GM23338 (cell line): ENCODE results near the gene USP35.

ENCODE experiments used
- CTCF ChIP-seq, 2 experiments: fragments of 200-600 bp in 1 of 2; sonication (generic) in 1 of 2; conservative IDR thresholded peaks; 2 replicates each; pipeline versions ENCODE4 v1.5.1 to v1.6.1; 2016 to 2017; ENCODE audit warnings: antibody characterized with exemption in 2 of 2, low read depth in 2 of 2, mild to moderate bottlenecking in 2 of 2, moderate library complexity in 1 of 2
- EZH2 ChIP-seq: fragments of 200-600 bp; sonication (generic); IDR thresholded peaks from one replicate; pipeline ENCODE4 v1.8.0; 2017; ENCODE audit warnings: antibody characterized with exemption, mild to moderate bottlenecking, low read depth; ENCODE audit not compliant: unreplicated experiment
- EZH2phosphoT487 ChIP-seq: fragments of 200-600 bp; sonication (generic); IDR thresholded peaks from one replicate; pipeline ENCODE4 v1.8.1; 2018; ENCODE audit warnings: antibody characterized with exemption; ENCODE audit not compliant: unreplicated experiment
- JUNB ChIP-seq: IDR thresholded peaks from one replicate; pipeline ENCODE4 v1.6.1; 2016; ENCODE audit warnings: antibody characterized with exemption; ENCODE audit not compliant: unreplicated experiment
- NANOG ChIP-seq: IDR thresholded peaks from 2 replicates; pipeline ENCODE4 v1.6.1; 2016; ENCODE audit warnings: antibody characterized with exemption, borderline replicate concordance
- POLR2AphosphoS5 ChIP-seq: IDR thresholded peaks from 2 replicates; pipeline ENCODE4 v1.6.1; 2016; ENCODE audit warnings: antibody characterized with exemption, low read depth

GRCh38 chr11:78234006-78234405 is 45.3 kb downstream of the USP35 start:
- TF ChIP-seq CTCF (conservative IDR thresholded peaks at IDR 0.05; ENCODE audit: low read depth in 2 of 2) (no peak), EZH2 (no peak), POLR2AphosphoS5 (no peak), EZH2phosphoT487 (no peak), NANOG (no peak), JUNB (no peak)
